GM06990 (cell line): Measurements from ENCODE around the gene SNPH.

Source experiments
- DNase-seq: peaks from one replicate; pipeline ENCODE4 v3.0.0-alpha.2; 2011; ENCODE audit not compliant: insufficient read length; ENCODE audit errors: extremely low read depth
- H3K27me3 ChIP-seq: replicated peaks from 2 replicates; pipeline ENCODE4 v1.6.0; 2011; ENCODE audit warnings: low read length; ENCODE audit not compliant: control insufficient read depth, insufficient read depth
- H3K36me3 ChIP-seq: 2 replicates; pipeline ENCODE4 v1.5.1; 2011; ENCODE audit warnings: low read length; ENCODE audit not compliant: control insufficient read depth, insufficient read depth
- H3K4me3 ChIP-seq: replicated peaks from 2 replicates; pipeline ENCODE4 v1.5.1; 2011; ENCODE audit warnings: low read depth, mild to moderate bottlenecking, control low read depth, low read length
- TF ChIP-seq, protein P1 (sequence below): IDR thresholded peaks from 2 replicates; pipeline ENCODE4 v1.5.1; 2011; ENCODE audit warnings: low read length, control low read depth, mild to moderate bottlenecking, inconsistent platforms; ENCODE audit not compliant: insufficient read depth, poor library complexity, severe bottlenecking

SNPH gene

DNA sequence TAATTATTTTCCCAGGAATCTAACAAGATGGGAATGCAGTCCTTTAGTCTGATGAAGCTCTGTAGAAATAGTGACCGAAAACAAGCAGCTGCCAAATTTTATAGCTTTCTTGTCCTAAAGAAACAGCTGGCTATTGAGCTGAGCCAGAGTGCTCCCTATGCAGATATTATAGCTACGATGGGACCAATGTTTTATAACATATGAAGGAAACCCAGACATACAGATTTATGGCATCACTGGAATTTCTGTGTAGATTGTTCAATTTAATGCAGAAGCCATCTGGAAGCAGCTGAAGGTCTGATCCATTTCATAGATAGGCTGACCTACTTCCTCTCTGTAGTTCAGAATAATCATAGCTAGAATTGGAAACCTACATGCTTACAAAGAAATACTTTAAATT, 11.8 kb upstream of the SNPH start:
- no peak overlapping the region for H3K4me3 ChIP-seq
- no peaks in the 10 kb centered on the region for H3K27me3 ChIP-seq
- no peak for DNase-seq
- TF ChIP-seq, protein P1, sequence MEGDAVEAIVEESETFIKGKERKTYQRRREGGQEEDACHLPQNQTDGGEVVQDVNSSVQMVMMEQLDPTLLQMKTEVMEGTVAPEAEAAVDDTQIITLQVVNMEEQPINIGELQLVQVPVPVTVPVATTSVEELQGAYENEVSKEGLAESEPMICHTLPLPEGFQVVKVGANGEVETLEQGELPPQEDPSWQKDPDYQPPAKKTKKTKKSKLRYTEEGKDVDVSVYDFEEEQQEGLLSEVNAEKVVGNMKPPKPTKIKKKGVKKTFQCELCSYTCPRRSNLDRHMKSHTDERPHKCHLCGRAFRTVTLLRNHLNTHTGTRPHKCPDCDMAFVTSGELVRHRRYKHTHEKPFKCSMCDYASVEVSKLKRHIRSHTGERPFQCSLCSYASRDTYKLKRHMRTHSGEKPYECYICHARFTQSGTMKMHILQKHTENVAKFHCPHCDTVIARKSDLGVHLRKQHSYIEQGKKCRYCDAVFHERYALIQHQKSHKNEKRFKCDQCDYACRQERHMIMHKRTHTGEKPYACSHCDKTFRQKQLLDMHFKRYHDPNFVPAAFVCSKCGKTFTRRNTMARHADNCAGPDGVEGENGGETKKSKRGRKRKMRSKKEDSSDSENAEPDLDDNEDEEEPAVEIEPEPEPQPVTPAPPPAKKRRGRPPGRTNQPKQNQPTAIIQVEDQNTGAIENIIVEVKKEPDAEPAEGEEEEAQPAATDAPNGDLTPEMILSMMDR, result no peak
- no peaks in the 10 kb centered on the region for H3K36me3 ChIP-seq

DNA sequence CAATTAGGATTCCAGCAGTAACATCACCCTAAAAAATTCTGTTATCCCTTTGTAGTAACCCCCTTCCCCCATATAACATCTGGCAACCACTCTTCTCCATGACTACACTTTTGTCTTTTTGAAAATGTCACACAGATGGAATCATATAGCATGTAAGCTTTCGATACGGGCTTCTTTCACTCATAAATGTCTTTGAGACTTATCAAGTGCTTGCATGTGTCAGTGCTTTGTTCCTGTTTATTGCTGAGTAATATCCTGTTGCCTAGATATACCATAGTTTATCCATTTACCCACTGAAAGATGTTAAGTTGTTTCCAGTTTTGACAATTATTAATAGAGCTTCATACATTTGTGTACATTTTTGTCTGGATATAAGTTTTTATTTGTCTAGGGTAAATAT, 10.4 kb upstream of the SNPH start:
- no peaks in the 10 kb centered on the region for H3K27me3 ChIP-seq
- no peak for DNase-seq
- no peak overlapping the region for H3K4me3 ChIP-seq
- TF ChIP-seq, protein P1, result no peak
- no peaks in the 10 kb centered on the region for H3K36me3 ChIP-seq

DNA sequence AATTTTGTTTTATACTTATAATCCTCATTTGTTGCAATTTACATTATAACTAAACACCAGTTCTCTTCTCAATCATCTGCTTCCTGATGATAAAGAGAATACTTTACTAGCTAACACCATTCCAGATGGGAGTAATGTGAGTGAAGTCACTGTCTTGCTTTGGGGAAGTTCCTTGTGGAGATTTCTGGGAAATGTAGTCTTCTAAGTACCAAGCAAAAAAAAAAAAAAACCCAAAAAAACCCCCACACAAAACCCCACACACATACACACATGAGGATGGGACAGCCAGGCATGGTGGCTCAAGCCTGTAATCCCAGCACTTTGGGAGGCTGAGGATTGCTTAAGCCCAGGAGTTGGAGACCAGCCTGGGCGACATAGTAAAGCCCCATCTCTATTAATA, 2.2 kb upstream of the SNPH start:
- no peak overlapping the region for H3K4me3 ChIP-seq
- DNase-seq, result no peak
- TF ChIP-seq, protein P1, result no peak
- H3K27me3 ChIP-seq, result no peaks in the 10 kb centered on the region
- H3K36me3 ChIP-seq, result no peaks in the 10 kb centered on the region

DNA sequence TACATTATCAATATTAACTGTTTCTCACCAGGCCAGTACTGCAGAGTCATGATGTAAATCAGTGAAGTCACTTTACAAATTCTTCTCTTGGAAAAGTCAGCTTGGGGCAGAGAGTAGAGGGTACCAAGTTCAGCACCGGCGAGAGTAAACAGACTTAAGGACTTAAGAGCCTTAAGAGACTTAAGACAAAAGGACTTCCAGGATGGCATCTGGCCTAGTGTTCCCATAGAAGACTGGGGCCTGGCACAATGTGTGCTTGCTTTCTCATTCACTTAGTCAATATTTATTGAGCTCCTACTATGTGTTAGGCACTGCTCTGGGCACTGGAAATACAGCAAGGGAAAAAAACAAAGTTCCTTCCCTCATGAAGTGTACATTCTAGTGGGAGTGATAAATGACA, 1.4 kb upstream of the SNPH start:
- Histone ChIP-seq H3K36me3 (no peaks in the 10 kb centered on the region), H3K4me3 (no peak overlapping the region), H3K27me3 (no peaks in the 10 kb centered on the region)
- no peak for DNase-seq
- TF ChIP-seq, protein P1, result no peak

DNA sequence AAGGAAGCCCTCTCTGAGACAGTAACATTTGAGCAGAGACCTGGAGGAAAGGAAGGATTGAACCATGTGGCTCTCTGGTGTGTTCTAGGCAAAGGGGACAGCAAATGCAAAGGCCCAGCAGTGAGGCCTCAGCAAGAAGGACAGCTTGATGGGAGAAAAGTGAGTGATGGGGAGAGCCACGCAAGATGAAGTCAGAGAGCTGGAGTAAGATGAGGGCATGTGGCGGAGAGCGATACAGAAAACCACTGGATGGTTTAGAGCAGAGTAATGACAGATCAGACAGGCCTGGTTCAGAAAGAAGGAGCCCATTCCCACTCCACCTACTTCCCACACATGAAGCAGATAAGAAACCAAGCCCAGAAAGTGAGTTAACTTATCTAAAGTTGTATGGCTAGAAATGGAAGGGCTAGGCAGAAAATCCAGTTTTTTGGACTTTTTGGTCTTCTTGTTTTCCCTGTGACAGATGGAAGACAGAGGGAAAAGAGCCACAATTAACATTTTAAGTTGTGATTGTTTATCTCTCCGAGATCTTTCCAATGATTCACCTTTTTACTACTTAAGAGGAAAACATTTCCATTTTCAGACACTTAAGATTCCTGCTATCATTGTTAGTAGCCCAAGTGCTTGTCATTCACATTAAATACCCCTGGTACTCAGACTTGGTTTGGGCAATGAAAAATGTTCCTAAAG, 723 bp upstream of the SNPH start:
- TF ChIP-seq, protein P1, result no peak
- no peak for DNase-seq
- Histone ChIP-seq H3K27me3 (no peaks in the 10 kb centered on the region), H3K36me3 (no peaks in the 10 kb centered on the region), H3K4me3 (peak overlapping the region; percentile 68)

DNA sequence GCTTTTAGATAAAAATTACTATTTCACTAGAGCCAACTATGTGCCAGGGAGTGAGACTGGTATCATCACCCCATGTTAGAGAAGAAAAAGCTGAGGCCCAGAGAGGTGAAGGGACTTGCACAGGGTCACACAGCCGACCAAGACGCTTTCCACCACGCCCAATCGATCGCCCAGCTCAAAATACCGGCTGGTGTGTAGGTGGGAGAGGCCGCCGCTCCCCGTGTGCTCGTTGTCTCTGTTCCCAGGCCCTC, 253 bp upstream of the SNPH start:
- TF ChIP-seq, protein P1, result no peak
- Histone ChIP-seq H3K4me3 (peak overlapping the region; percentile 68), H3K27me3 (no peaks in the 10 kb centered on the region), H3K36me3 (no peaks in the 10 kb centered on the region)
- no peak for DNase-seq
